K562 (cell line): ENCODE data around the gene RPL22L1. TPM values are rescaled to one million over a fixed set of nuclear protein-coding genes. Genes with fewer than 3 reads are reported as not detected.
A peak's percentile ranks its signal among the peaks of the same experiment; 100 is the strongest.

Experiments
- ATAC-seq: fragments of 200-7000 bp; cut with Tn5 transposase; 3 replicates; pipeline ENCODE4 v1.9.1; 2020; ENCODE audit warnings: moderate library complexity
- BruUV-seq: library from RNA; stranded (reverse); fragments of 400-500 nt; replicated peaks from 2 replicates; lab custom pipeline; 2021; lab: Mats Ljungman, UMichigan
- CTCF ChIA-PET: fragments of 300-600 bp; formaldehyde crosslinking; extraction: SDS; loops from one replicate; lab custom pipeline; 2021; ENCODE audit warnings: low intra/inter-chr PET ratio; lab: Yijun Ruan, JAX
- POLR2A ChIA-PET: fragments of 300-600, 350-650 bp; sonication (Branson Sonifier 250); formaldehyde crosslinking; extraction: SDS; loops from one replicate; lab custom pipeline; 2021; ENCODE audit warnings: antibody characterized with exemption, inconsistent platforms; lab: Yijun Ruan, JAX
- DNase-seq, 4 experiments: peaks; one replicate each; pipeline versions ENCODE4 v3.0.0 to v3.0.0-alpha.2; 2011 to 2018; ENCODE audit warnings: low spot score in 3 of 4, mixed read lengths in 3 of 4; ENCODE audit errors: extremely low read depth in 1 of 4
- FAIRE-seq: peaks from 2 replicates; lab custom pipeline; 2011; peaks lifted over from hg19 to GRCh38; lab: Jason Lieb, UNC
- H2AFZ ChIP-seq: 2 replicates; pipeline ENCODE4 v1.6.0; 2011; ENCODE audit warnings: low read depth, low read length, control low read depth, inconsistent platforms
- H3K27ac ChIP-seq: fragments of 200-600 bp; 3 replicates; pipeline ENCODE4 v1.8.0; 2011; ENCODE audit warnings: low read depth, mild to moderate bottlenecking, control low read depth, inconsistent platforms, low read length, moderate library complexity, mixed read lengths; ENCODE audit errors: extremely low read depth
- H3K27me3 ChIP-seq, 2 experiments: fragments of 300-600 bp in 1 of 2; 2 replicates in 1 of 2; 3 replicates in 1 of 2; pipeline versions ENCODE4 v1.6.0 to v1.8.0; 2011; ENCODE audit warnings: inconsistent platforms in 2 of 2, low read length in 2 of 2, mild to moderate bottlenecking in 1 of 2, mixed read lengths in 1 of 2, moderate library complexity in 1 of 2; ENCODE audit not compliant: control insufficient read depth in 2 of 2, insufficient read depth in 2 of 2
- H3K36me3 ChIP-seq: fragments of 300-600 bp; 3 replicates; pipeline ENCODE4 v1.8.0; 2011; ENCODE audit warnings: mild to moderate bottlenecking, low read length, inconsistent platforms; ENCODE audit not compliant: control insufficient read depth, insufficient read depth
- H3K4me1 ChIP-seq, 2 experiments: fragments of 200-600 bp in 1 of 2; replicated peaks in 1 of 2; 2 replicates in 1 of 2; 3 replicates in 1 of 2; pipeline versions ENCODE4 v1.5.1 to v1.8.0; 2011; ENCODE audit warnings: inconsistent platforms in 2 of 2, low read length in 2 of 2, mild to moderate bottlenecking in 1 of 2, mixed read lengths in 1 of 2, moderate library complexity in 1 of 2; ENCODE audit not compliant: control insufficient read depth in 2 of 2, insufficient read depth in 2 of 2
- H3K4me2 ChIP-seq: 2 replicates; pipeline ENCODE4 v1.6.1; 2011; ENCODE audit warnings: low read length, control low read depth, inconsistent platforms, mixed read lengths; ENCODE audit not compliant: insufficient read depth
- H3K4me3 ChIP-seq: fragments of 200-600 bp; sonication (generic), shearing (Covaris generic); 2 replicates; pipeline ENCODE4 v1.5.1; 2016; ENCODE audit warnings: control low read depth, inconsistent platforms
- H3K79me2 ChIP-seq: fragments of 200-600 bp; 3 replicates; pipeline ENCODE4 v1.8.0; 2011; ENCODE audit warnings: low read length, inconsistent platforms; ENCODE audit not compliant: control insufficient read depth, insufficient read depth
- H3K9ac ChIP-seq, 2 experiments: 2 replicates each; pipeline versions ENCODE4 v1.6.0 to v1.6.1; 2011; ENCODE audit warnings: low read depth in 2 of 2, low read length in 2 of 2, control low read depth in 1 of 2, inconsistent platforms in 1 of 2, mild to moderate bottlenecking in 1 of 2, mixed read lengths in 1 of 2; ENCODE audit not compliant: insufficient read depth in 1 of 2
- H3K9me1 ChIP-seq: one replicate; pipeline ENCODE4 v1.6.0; 2011; ENCODE audit warnings: inconsistent platforms, mild to moderate bottlenecking, low read length, moderate library complexity; ENCODE audit not compliant: control insufficient read depth, insufficient read depth
- H3K9me3 ChIP-seq: replicated peaks from 2 replicates; pipeline ENCODE4 v1.5.1; 2011; ENCODE audit warnings: low read depth, low read length, inconsistent platforms; ENCODE audit not compliant: control insufficient read depth, insufficient read depth
- H4K20me1 ChIP-seq: replicated peaks from 2 replicates; pipeline ENCODE4 v1.6.1; 2011; ENCODE audit warnings: low read length, inconsistent platforms, mixed read lengths; ENCODE audit not compliant: control insufficient read depth, insufficient read depth
- DEAF1 ChIP-seq: fragments of 450-650 bp; formaldehyde crosslinking; IDR thresholded peaks from 2 replicates; pipeline ENCODE4 v1.4.0; 2020; ENCODE audit warnings: mild to moderate bottlenecking, moderate library complexity
- E4F1 ChIP-seq: fragments of 250-450 bp; sonication (Bioruptor Pico); IDR thresholded peaks from 2 replicates; pipeline ENCODE4 v1.5.0; 2021; ENCODE audit warnings: mild to moderate bottlenecking, borderline replicate concordance
- HOXB6 ChIP-seq: fragments of 250-450 bp; sonication (Bioruptor Pico); IDR thresholded peaks from 2 replicates; pipeline ENCODE4 v1.5.1; 2022; ENCODE audit warnings: mild to moderate bottlenecking, borderline replicate concordance
- LARP7 ChIP-seq: fragments of 450-650 bp; IDR thresholded peaks from 2 replicates; pipeline ENCODE4 v1.6.1; 2016
- MYC ChIP-seq, 2 experiments: fragments of 250-450 bp in 1 of 2; sonication (Bioruptor Pico) in 1 of 2; IDR thresholded peaks; 2 replicates each; pipeline versions ENCODE4 v1.5.1 to v1.6.1; 2012 to 2021; ENCODE audit warnings: low read depth in 2 of 2, borderline replicate concordance in 1 of 2, improper control_type of control experiment in 1 of 2, low read length in 1 of 2, mild to moderate bottlenecking in 1 of 2, moderate library complexity in 1 of 2
- POLR3A ChIP-seq: IDR thresholded peaks from 2 replicates; pipeline ENCODE4 v1.6.1; 2011; ENCODE audit warnings: borderline replicate concordance, mild to moderate bottlenecking, moderate library complexity; ENCODE audit not compliant: insufficient read length, insufficient read depth; ENCODE audit errors: extremely low read depth
- RBM17 ChIP-seq: fragments of 200-400 bp; formaldehyde crosslinking; IDR thresholded peaks from 2 replicates; pipeline ENCODE4 v1.6.1; 2017; ENCODE audit warnings: low read depth, mild to moderate bottlenecking, low read length, borderline replicate concordance
- RFX5 ChIP-seq: IDR thresholded peaks from 2 replicates; pipeline ENCODE4 v1.6.1; 2011; ENCODE audit warnings: low read depth, mild to moderate bottlenecking, improper control_type of control experiment, low read length
- SRSF3 ChIP-seq: fragments of 200-400 bp; formaldehyde crosslinking; IDR thresholded peaks from 2 replicates; pipeline ENCODE4 v1.6.1; 2016; ENCODE audit warnings: mild to moderate bottlenecking, low read length, moderate library complexity; ENCODE audit not compliant: insufficient read depth
- STAT5B ChIP-seq: fragments of 250-450 bp; sonication (Bioruptor Pico); IDR thresholded peaks from 2 replicates; pipeline ENCODE4 v1.8.0; 2021; ENCODE audit warnings: mild to moderate bottlenecking, inconsistent platforms
- TARDBP ChIP-seq: fragments of 450-650 bp; IDR thresholded peaks from 2 replicates; pipeline ENCODE4 v1.6.1; 2016
- ZBTB8A ChIP-seq: fragments of 450-650 bp; IDR thresholded peaks from 2 replicates; pipeline ENCODE4 v1.6.1; 2018; ENCODE audit warnings: mild to moderate bottlenecking, moderate library complexity; ENCODE audit not compliant: partially characterized antibody
- ZNF12 ChIP-seq: sonication (generic); formaldehyde crosslinking; IDR thresholded peaks from 2 replicates; pipeline ENCODE4 v1.4.0; 2020; ENCODE audit warnings: mild to moderate bottlenecking, missing genetic modification reagents
- ZNF282 ChIP-seq: sonication (generic); formaldehyde crosslinking; IDR thresholded peaks from 2 replicates; pipeline ENCODE4 v1.8.1; 2023; ENCODE audit warnings: missing genetic modification reagents
- in situ Hi-C: fragments of 300-500 bp; cut with MboI; formaldehyde crosslinking; loops from 4 replicates; pipeline ENCODE4 v1.15.0; 2018; ENCODE audit warnings: inconsistent platforms, mixed read lengths
- intact Hi-C: fragments of 100-400 bp; cut with micrococcal nuclease; formaldehyde crosslinking; loops from 2 replicates; pipeline ENCODE4 v1.14.2; 2022
- polyA plus RNA-seq, 8 experiments: library from polyadenylated mRNA; depleted of rRNA in 4 of 8; stranded (reverse) in 5 of 8; unstranded in 3 of 8; fragments of >200 nt; fragmentation: Nextera tagmentation in 2 of 8; fragmentation: Illumina TruSeq in 1 of 8; extraction: Ambion mirVana in 2 of 8; extraction: Trizol in 1 of 8; gene quantifications; 2 replicates each; pipeline versions ENCODE4 v1.2.1 to v1.2.3, GENCODE V29; 2011 to 2014; ENCODE audit warnings: inconsistent platforms in 1 of 8, missing spikeins in 1 of 8
- total RNA-seq, 7 experiments: library from RNA; depleted of rRNA in 6 of 7; stranded (reverse); fragments of >200 nt in 6 of 7; fragmentation: Illumina TruSeq in 2 of 7; extraction: Trizol in 2 of 7; gene quantifications; 2 replicates each; pipeline versions ENCODE4 v1.2.1 to v1.2.3, GENCODE V29; 2011 to 2021; ENCODE audit warnings: low replicate concordance in 1 of 7

The RPL22L1 gene
- total and polyA plus RNA-seq, 9 of the 15 experiments (the other 6 are each of a cell fraction or from before 2014, with no cell fraction given) = 53.9 to 198 (median 108) TPM

DNA sequence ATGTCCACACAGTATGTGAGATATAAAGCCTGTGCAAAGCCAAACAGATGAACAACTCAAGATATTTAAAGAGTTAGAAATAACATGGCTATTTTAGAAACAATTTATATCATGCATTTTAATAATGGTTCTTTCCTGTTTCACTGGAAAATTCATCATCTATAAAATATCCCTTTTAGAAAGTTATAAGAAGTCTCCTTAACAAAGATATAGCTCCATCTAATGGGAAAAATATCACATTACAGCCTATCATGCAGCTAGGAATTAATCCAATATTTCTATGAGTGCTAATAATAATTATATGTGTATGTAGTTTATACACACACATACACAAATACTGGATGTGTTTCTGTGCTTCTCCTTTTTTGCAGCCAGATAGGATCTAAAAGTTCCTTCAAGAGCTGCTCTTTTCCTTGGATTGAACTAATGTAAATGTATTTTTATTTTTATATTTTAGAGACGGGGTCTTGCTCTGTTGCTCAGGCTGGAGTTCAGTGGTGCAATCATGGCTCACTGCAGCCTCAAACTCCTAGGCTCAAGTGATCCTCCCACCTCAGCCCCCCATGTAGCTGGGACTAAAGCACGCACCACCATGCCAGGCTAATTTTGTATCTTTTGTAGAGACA, 21.6 kb downstream of the RPL22L1 start (continued):
- TF ChIP-seq E4F1 (no peak), LARP7 (no peak), HOXB6 (CRISPR knock-in tag) (no peak), POLR3A (no peak), RBM17 (no peak), ZBTB8A (no peak)
- TF ChIP-seq, all 486 proteins: peak for 6

DNA sequence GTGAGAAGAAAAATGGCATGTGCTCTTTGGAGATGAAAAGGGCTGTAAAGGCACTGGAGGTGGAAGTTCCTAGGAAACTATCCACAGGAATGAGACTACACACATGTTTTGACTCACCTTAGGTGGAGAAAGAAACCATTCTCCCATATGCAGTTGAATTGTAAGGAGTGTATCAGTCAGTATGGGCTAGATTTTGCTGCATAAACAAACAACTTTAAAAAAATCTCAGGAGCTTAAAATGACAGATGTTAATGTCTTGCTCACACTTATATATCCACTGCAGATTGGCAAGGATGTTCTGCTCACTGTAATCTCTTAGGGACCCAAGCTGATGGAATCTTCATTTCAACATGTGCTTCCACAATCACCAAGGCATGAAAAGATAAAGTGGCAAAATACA, 25.6 kb downstream of the RPL22L1 start:
- Histone ChIP-seq H3K27me3 (no peaks in the 10 kb centered on the region; a peak in 1 of 5 replicates), H3K36me3 (no peaks in the 10 kb centered on the region), H3K27ac (no peak overlapping the region), H3K4me3 (no peak overlapping the region), H3K4me1 (no peaks in the 10 kb centered on the region), H3K9me1 (no peaks in the 10 kb centered on the region), H3K9ac (no peak overlapping the region), H4K20me1 (no peaks in the 10 kb centered on the region), H2AFZ (peak overlapping the region; percentile 53), H3K79me2 (no peaks in the 10 kb centered on the region), H3K4me2 (no peak overlapping the region), H3K9me3 (no peaks in the 10 kb centered on the region)
- ChIA-PET CTCF (no interaction called here), POLR2A (no interaction called here)
- in situ Hi-C loops = no loop called here
- intact Hi-C loops = no loop called here
- DNase-seq = no peak
- no peak for FAIRE-seq
- TF ChIP-seq DEAF1 (CRISPR knock-in tag) (no peak), ZNF282 (CRISPR knock-in tag) (no peak), ZNF12 (CRISPR knock-in tag) (peak; percentile 96), TARDBP (no peak), RFX5 (no peak), MYC (IDR thresholded peaks at IDR 0.05; ENCODE audit: low read depth, low read length) (no peak), MYC (CRISPR knock-in tag; IDR thresholded peaks at IDR 0.05; ENCODE audit: borderline replicate concordance, low read depth) (no peak), SRSF3 (no peak), STAT5B (CRISPR knock-in tag) (no peak)
- BruUV-seq = no TSS peak
- ATAC-seq = no peak
